Esophagus (tissue), 2 donors: ENCODE results near the gene PPP2R3A. TPM values are rescaled to one million over a fixed set of nuclear protein-coding genes. Genes with fewer than 3 reads are reported as not detected.

Source experiments
- H3K27ac ChIP-seq, 2 donors: one replicate each; pipeline ENCODE4 v1.5.1; 2013; ENCODE audit warnings: low read depth in 2 of 2, mild to moderate bottlenecking in 2 of 2, inconsistent platforms in 1 of 2, low read length in 1 of 2, moderate library complexity in 1 of 2
- H3K27me3 ChIP-seq, 2 donors: one replicate each; pipeline ENCODE4 v1.6.1; 2013; ENCODE audit warnings: low read length in 2 of 2, control low read depth in 1 of 2, mild to moderate bottlenecking in 1 of 2; ENCODE audit not compliant: insufficient read depth in 2 of 2, control insufficient read depth in 1 of 2
- H3K36me3 ChIP-seq, 2 donors: one replicate each; pipeline ENCODE4 v1.6.1; 2013; ENCODE audit warnings: low read length in 1 of 2; ENCODE audit not compliant: control insufficient read depth in 2 of 2, insufficient read depth in 2 of 2
- H3K4me1 ChIP-seq, 2 donors: one replicate each; pipeline ENCODE4 v1.6.1; 2013; ENCODE audit warnings: low read length in 1 of 2; ENCODE audit not compliant: control insufficient read depth in 2 of 2, insufficient read depth in 2 of 2
- H3K4me3 ChIP-seq, 2 donors: one replicate each; pipeline ENCODE4 v1.5.1; 2013; ENCODE audit warnings: low read length in 2 of 2, mild to moderate bottlenecking in 2 of 2, low read depth in 1 of 2, moderate library complexity in 1 of 2
- H3K9me3 ChIP-seq, 2 donors: one replicate each; pipeline ENCODE4 v1.6.1; 2013; ENCODE audit warnings: mild to moderate bottlenecking in 2 of 2, low read depth in 1 of 2, low read length in 1 of 2, moderate library complexity in 1 of 2; ENCODE audit not compliant: control insufficient read depth in 2 of 2, insufficient read depth in 1 of 2
- WGBS, 2 donors: extraction: QIAGEN DNeasy Blood & Tissue Kit; methylation state at CpG; one replicate each; pipeline ENCODE4 v1.1.7; 2013; 5-methylcytosine and 5-hydroxymethylcytosine counted together
- polyA plus RNA-seq, 2 donors: library from polyadenylated mRNA; stranded (reverse); fragments of 200-250 nt; gene quantifications; one replicate each; pipeline ENCODE4 v1.2.3, GENCODE V29; 2013
- donor health status: healthy with polysubstance abuse.
- donor health status: Bipolar disorder and iron deficiency.

PPP2R3A gene
- polyA plus RNA-seq, 2 donors, result 2.1 to 3.5 TPM

- Histone ChIP-seq H3K27ac (no peak overlapping the region), H3K27me3 (no peaks in the 10 kb centered on the region), H3K9me3 (no peaks in the 10 kb centered on the region), H3K4me1 (no peaks in the 10 kb centered on the region), H3K36me3 (no peaks in the 10 kb centered on the region), H3K4me3 (no peak overlapping the region)
- WGBS, 2 donors, result 76 to 78% methylated on average over 5 of the region's 5 CpGs
These were observed 17.5 kb downstream of the PPP2R3A start for GRCh38 chr3:135982922-135983581.

GRCh38 chr3:135987661-135988060 is 22.1 kb downstream of the PPP2R3A start:
- H3K36me3 ChIP-seq, result no peaks in the 10 kb centered on the region
- H3K9me3 ChIP-seq, result no peaks in the 10 kb centered on the region
- 84 to 91% methylated on average over 2 of the region's 2 CpGs for whole genome bisulfite sequencing, 2 donors
- H3K4me1 ChIP-seq, result no peaks in the 10 kb centered on the region
- H3K27me3 ChIP-seq, result no peaks in the 10 kb centered on the region
- H3K27ac ChIP-seq, result no peak overlapping the region
- H3K4me3 ChIP-seq, result no peak overlapping the region

GRCh38 chr3:135989242-135989641 is 23.7 kb downstream of the PPP2R3A start:
- H3K27ac ChIP-seq, result no peak overlapping the region
- H3K9me3 ChIP-seq, result no peaks in the 10 kb centered on the region
- H3K4me1 ChIP-seq, result no peaks in the 10 kb centered on the region
- H3K36me3 ChIP-seq, result no peaks in the 10 kb centered on the region
- H3K4me3 ChIP-seq, result no peak overlapping the region
- WGBS, 2 donors, result 62% methylated on average over 2 of the region's 2 CpGs
- H3K27me3 ChIP-seq, result no peaks in the 10 kb centered on the region

- Histone ChIP-seq H3K36me3 (no peaks in the 10 kb centered on the region), H3K9me3 (no peaks in the 10 kb centered on the region), H3K4me1 (no peaks in the 10 kb centered on the region), H3K4me3 (no peak overlapping the region), H3K27ac (no peak overlapping the region), H3K27me3 (no peaks in the 10 kb centered on the region)
- WGBS, 2 donors, result 83 to 88% methylated on average over 4 of the region's 4 CpGs
These were observed 25.4 kb downstream of the PPP2R3A start for GRCh38 chr3:135990903-135991302.

GRCh38 chr3:135991621-135992020 is 26.1 kb downstream of the PPP2R3A start:
- Histone ChIP-seq H3K9me3 (no peaks in the 10 kb centered on the region), H3K27me3 (no peaks in the 10 kb centered on the region), H3K36me3 (no peaks in the 10 kb centered on the region), H3K4me3 (no peak overlapping the region), H3K4me1 (no peaks in the 10 kb centered on the region), H3K27ac (no peak overlapping the region)
- 64 to 66% methylated on average over 2 of the region's 2 CpGs for WGBS, 2 donors

- no peak overlapping the region for H3K4me3 ChIP-seq
- H3K27me3 ChIP-seq, result no peaks in the 10 kb centered on the region
- H3K36me3 ChIP-seq, result no peaks in the 10 kb centered on the region
- no peaks in the 10 kb centered on the region for H3K4me1 ChIP-seq
- no peaks in the 10 kb centered on the region for H3K9me3 ChIP-seq
- H3K27ac ChIP-seq, result no peak overlapping the region
These were observed 26.5 kb downstream of the PPP2R3A start for GRCh38 chr3:135992072-135992471.

GRCh38 chr3:135994708-135995337 is 29.3 kb downstream of the PPP2R3A start:
- WGBS, 2 donors, result 79 to 86% methylated on average over 3 of the region's 3 CpGs
- no peaks in the 10 kb centered on the region for H3K27me3 ChIP-seq
- no peaks in the 10 kb centered on the region for H3K36me3 ChIP-seq
- no peaks in the 10 kb centered on the region for H3K9me3 ChIP-seq
- no peak overlapping the region for H3K27ac ChIP-seq
- H3K4me3 ChIP-seq, result no peak overlapping the region
- H3K4me1 ChIP-seq, result no peaks in the 10 kb centered on the region

GRCh38 chr3:135995766-135996165 is 30.2 kb downstream of the PPP2R3A start:
- H3K27ac ChIP-seq, result no peak overlapping the region
- no peak overlapping the region for H3K4me3 ChIP-seq
- H3K36me3 ChIP-seq, result no peaks in the 10 kb centered on the region
- no peaks in the 10 kb centered on the region for H3K4me1 ChIP-seq
- 81 to 83% methylated on average over 4 of the region's 4 CpGs for WGBS, 2 donors
- no peaks in the 10 kb centered on the region for H3K27me3 ChIP-seq
- H3K9me3 ChIP-seq, result no peaks in the 10 kb centered on the region

GRCh38 chr3:135997554-135998320 is 32.2 kb downstream of the PPP2R3A start:
- 82 to 85% methylated on average over 6 of the region's 6 CpGs for WGBS, 2 donors

More at GRCh38 chr3:135997554-135998320, 32.2 kb downstream of the PPP2R3A start:
- H3K4me3 ChIP-seq, result no peak overlapping the region
- H3K36me3 ChIP-seq, result no peaks in the 10 kb centered on the region
- no peaks in the 10 kb centered on the region for H3K9me3 ChIP-seq
- no peaks in the 10 kb centered on the region for H3K27me3 ChIP-seq
- H3K27ac ChIP-seq, result no peak overlapping the region
- H3K4me1 ChIP-seq, result no peaks in the 10 kb centered on the region
